Coronary artery (tissue), 2 donors: ENCODE results near the gene CHAT.

Experiments
- DNase-seq: peaks from one replicate; pipeline ENCODE4 v3.0.0-alpha.2; 2017; ENCODE audit warnings: low spot score
- H3K27ac ChIP-seq, 2 donors: fragments of 200-600 bp; sonication (generic); one replicate each; pipeline ENCODE4 v1.5.1; 2016 to 2019
- H3K4me3 ChIP-seq: fragments of 200-600 bp; sonication (generic); 2 replicates; pipeline ENCODE4 v1.5.1; 2016; ENCODE audit warnings: mild to moderate bottlenecking, moderate library complexity
- TF ChIP-seq, protein P1 (sequence below): fragments of 200-600 bp; sonication (generic); IDR thresholded peaks from one replicate; pipeline ENCODE4 v1.5.1; 2019; ENCODE audit warnings: antibody characterized with exemption

CHAT gene

GRCh38 chr10:49686651-49687050 lies 72.8 kb downstream of the CHAT start:
- TF ChIP-seq, protein P1, sequence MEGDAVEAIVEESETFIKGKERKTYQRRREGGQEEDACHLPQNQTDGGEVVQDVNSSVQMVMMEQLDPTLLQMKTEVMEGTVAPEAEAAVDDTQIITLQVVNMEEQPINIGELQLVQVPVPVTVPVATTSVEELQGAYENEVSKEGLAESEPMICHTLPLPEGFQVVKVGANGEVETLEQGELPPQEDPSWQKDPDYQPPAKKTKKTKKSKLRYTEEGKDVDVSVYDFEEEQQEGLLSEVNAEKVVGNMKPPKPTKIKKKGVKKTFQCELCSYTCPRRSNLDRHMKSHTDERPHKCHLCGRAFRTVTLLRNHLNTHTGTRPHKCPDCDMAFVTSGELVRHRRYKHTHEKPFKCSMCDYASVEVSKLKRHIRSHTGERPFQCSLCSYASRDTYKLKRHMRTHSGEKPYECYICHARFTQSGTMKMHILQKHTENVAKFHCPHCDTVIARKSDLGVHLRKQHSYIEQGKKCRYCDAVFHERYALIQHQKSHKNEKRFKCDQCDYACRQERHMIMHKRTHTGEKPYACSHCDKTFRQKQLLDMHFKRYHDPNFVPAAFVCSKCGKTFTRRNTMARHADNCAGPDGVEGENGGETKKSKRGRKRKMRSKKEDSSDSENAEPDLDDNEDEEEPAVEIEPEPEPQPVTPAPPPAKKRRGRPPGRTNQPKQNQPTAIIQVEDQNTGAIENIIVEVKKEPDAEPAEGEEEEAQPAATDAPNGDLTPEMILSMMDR = no peak
- Histone ChIP-seq H3K4me3 (no peak overlapping the region), H3K27ac (no peak overlapping the region)
- no peak for DNase-seq

DNA sequence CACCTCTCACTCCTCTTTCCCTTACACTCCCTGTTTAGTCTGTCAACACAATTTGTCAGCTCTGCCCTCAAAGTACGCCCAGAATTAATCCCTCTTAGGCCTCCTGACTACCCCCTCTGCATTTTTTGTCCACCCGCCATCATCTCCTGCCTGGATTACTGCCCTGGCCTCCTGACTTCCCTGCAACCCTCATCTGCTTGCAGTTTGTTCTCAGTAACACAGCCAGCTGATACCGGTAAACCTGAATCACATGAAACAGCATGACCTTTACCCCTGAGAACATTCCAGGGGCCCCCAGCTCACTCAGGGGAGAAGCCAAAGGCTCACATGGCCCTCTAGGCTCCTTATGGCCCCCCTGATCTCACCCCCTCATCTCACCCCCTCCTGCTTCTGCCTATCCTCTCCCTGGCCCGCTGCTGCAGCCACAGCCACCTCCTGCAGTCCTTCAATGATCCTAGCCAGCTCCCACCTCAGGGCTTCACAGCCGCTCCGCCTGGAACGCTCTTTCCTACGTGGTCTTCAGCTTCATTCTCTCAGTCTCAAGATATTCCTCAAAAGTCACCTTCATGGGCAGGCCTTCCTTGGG lies 74.5 kb downstream of the CHAT start:
- TF ChIP-seq, protein P1 = no peak
- no peak for DNase-seq
- Histone ChIP-seq H3K4me3 (no peak overlapping the region), H3K27ac (no peak overlapping the region)

DNA sequence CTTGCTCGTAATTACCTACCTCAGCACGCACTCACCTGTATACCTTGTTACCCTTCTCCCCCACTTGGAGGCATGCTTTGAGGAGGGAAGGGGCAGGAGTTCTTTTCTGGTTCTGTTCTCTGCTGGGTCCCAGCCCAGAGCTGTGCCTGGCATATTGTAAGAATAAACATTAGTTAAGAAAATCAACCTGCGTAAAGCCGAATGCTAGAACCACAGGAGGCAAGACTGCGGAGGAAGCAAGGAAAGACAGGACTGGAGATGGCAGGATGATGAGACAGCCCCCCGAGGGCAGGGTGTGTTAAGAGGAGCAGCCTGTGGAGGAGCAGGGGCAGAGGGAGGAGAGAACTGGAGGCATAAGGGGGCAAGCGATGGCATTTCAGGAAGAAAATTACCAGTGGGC lies 75.1 kb downstream of the CHAT start:
- H3K4me3 ChIP-seq = no peak overlapping the region
- DNase-seq = no peak
- TF ChIP-seq, protein P1 = no peak

DNA sequence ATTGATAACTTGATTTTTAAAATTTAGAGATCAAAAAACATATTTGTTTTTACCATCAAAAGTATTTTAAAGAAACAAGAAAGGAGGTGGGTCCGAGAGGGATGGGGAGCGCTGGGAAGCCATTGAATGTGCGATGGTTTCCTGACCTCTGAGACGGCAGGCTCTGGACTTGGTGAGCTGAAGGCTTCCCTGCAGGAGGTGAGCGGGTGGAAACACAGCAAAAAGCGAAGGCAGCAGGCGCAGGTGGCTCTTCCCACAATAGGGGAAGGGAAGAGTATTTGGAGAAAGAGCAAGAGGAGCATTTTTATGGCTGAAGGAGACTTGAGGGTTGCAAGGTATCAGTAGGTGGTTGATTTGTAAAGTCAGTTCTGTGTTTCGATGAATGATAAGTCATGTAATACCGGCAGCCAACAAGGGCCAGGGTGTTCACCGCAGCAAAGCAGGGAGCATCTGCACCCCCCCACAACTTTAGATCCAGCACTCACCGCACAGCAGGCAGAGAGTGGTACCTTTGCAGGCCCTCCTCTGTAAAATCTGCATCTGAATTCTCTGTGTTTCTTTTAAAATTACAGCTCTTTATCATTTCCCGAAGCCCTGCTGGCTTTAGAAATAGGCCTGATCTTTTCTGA lies 76.2 kb downstream of the CHAT start:
- no peak overlapping the region for H3K27ac ChIP-seq
- DNase-seq = no peak
- TF ChIP-seq, protein P1 = no peak

More for the DNA sequence above, 75.1 kb downstream of the CHAT start:
- H3K27ac ChIP-seq = no peak overlapping the region

DNA sequence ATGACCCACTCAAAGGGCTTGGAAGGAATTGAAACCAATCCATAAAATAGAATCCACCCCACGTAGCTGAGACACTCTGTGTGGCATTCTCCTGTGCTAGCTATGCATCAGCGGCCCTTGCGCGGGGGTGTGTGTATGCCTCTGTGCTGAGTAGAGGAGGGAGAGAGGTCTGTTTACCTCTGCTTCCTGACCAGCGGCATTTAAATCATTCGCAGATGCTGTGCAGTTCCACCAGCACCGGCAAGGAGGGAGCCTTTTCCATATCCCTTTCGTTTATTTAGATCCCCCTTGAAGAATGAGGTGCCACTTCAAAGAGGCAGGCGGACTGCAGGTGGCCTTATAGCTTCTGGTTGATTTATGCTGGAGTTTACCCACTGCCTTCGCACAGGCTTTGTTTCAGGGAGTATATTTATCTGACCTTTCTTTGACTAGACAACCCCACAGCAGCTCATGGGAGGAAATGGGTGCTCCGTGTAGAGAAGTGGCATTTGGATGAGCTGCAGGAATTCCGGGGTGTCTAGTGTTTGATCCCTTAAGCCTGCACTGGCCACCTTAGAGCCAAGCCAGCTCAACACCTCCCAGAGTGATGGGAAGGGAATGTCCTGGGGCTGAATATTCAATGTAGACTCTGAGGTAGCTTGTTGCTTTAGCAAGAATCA lies 77.0 kb downstream of the CHAT start:
- no peak overlapping the region for H3K27ac ChIP-seq
- no peak overlapping the region for H3K4me3 ChIP-seq
- DNase-seq = no peak
- TF ChIP-seq, protein P1 = no peak

More for the DNA sequence above, 76.2 kb downstream of the CHAT start:
- H3K4me3 ChIP-seq = no peak overlapping the region

GRCh38 chr10:49691588-49691987 lies 77.8 kb downstream of the CHAT start:
- TF ChIP-seq, protein P1 = no peak
- Histone ChIP-seq H3K27ac (no peak overlapping the region), H3K4me3 (no peak overlapping the region)
- no peak for DNase-seq

GRCh38 chr10:49694466-49694865 lies 80.6 kb downstream of the CHAT start:
- Histone ChIP-seq H3K4me3 (no peak overlapping the region), H3K27ac (no peak overlapping the region)
- TF ChIP-seq, protein P1 = no peak
- no peak for DNase-seq
